HTERT RPE-1 (cell line): ENCODE results near the gene CCDC144A.
"Not testable (repeated sequence)": the region's sequence is repeated elsewhere in the genome, so short reads cannot be mapped to it uniquely, and the experiment has no call there.

Experiments
- in situ Hi-C: fragments of 300-500 bp; cut with MboI; formaldehyde crosslinking; loops from 4 replicates; pipeline ENCODE4 v1.14.3; 2020; ENCODE audit warnings: low sequenced_read_pairs

CCDC144A gene

GRCh38 chr17:16817940-16818339 lies 127.9 kb downstream of the CCDC144A start:
- in situ Hi-C loops, result not testable (repeated sequence)

GRCh38 chr17:16818340-16818739 lies 128.3 kb downstream of the CCDC144A start:
- in situ Hi-C loops, result no loop called here

- in situ Hi-C loops, result no loop called here
Observed at GRCh38 chr17:16818821-16819683, 129.0 kb downstream of the CCDC144A start.

- in situ Hi-C loops, result no loop called here
Observed at GRCh38 chr17:16820161-16820877, 130.3 kb downstream of the CCDC144A start.

GRCh38 chr17:16820979-16821543 lies 131.0 kb downstream of the CCDC144A start:
- in situ Hi-C loops, result no loop called here

GRCh38 chr17:16822133-16822532 lies 132.1 kb downstream of the CCDC144A start:
- in situ Hi-C loops, result not testable (repeated sequence)

- in situ Hi-C loops, result not testable (repeated sequence)
Observed at GRCh38 chr17:16823768-16824406, 133.8 kb downstream of the CCDC144A start.
